Ishikawa (cell line): ENCODE results near the gene RIN3.

ENCODE experiments used
- CEBPB ChIP-seq: IDR thresholded peaks from 2 replicates; pipeline ENCODE4 v1.6.1; 2012
- CREB1 ChIP-seq: IDR thresholded peaks from 2 replicates; pipeline ENCODE4 v1.6.1; 2012; ENCODE audit warnings: low read depth
- EGR1 ChIP-seq: IDR thresholded peaks from 2 replicates; pipeline ENCODE4 v1.6.1; 2012
- EP300 ChIP-seq: IDR thresholded peaks from 2 replicates; pipeline ENCODE4 v1.6.1; 2012; ENCODE audit warnings: borderline replicate concordance
- FOXM1 ChIP-seq: IDR thresholded peaks from 2 replicates; pipeline ENCODE4 v1.6.1; 2012; ENCODE audit warnings: low read depth, borderline replicate concordance
- NFIC ChIP-seq: IDR thresholded peaks from 2 replicates; pipeline ENCODE4 v1.6.1; 2012
- RAD21 ChIP-seq: IDR thresholded peaks from 2 replicates; pipeline ENCODE4 v1.6.1; 2012; ENCODE audit warnings: low read depth
- TAF1 ChIP-seq: IDR thresholded peaks from 2 replicates; pipeline ENCODE4 v1.6.1; 2012; ENCODE audit warnings: low read depth, mild to moderate bottlenecking
- TCF12 ChIP-seq: IDR thresholded peaks from 2 replicates; pipeline ENCODE4 v1.6.1; 2012; ENCODE audit warnings: low read depth
- TEAD4 ChIP-seq: IDR thresholded peaks from 2 replicates; pipeline ENCODE4 v1.6.1; 2012
- YY1 ChIP-seq: IDR thresholded peaks from 2 replicates; pipeline ENCODE4 v1.6.1; 2012; ENCODE audit warnings: low read depth
- ZBTB7A ChIP-seq: IDR thresholded peaks from 2 replicates; pipeline ENCODE4 v1.6.1; 2012; ENCODE audit warnings: low read depth
- TF ChIP-seq, protein P1 (sequence below): IDR thresholded peaks from 2 replicates; pipeline ENCODE4 v1.6.1; 2012
- TF ChIP-seq, protein P2 (sequence below): IDR thresholded peaks from 2 replicates; pipeline ENCODE4 v1.6.1; 2012
- TF ChIP-seq, protein P3 (sequence below): IDR thresholded peaks from 2 replicates; pipeline ENCODE4 v1.6.1; 2012; ENCODE audit warnings: low read depth, mild to moderate bottlenecking

The RIN3 gene

DNA sequence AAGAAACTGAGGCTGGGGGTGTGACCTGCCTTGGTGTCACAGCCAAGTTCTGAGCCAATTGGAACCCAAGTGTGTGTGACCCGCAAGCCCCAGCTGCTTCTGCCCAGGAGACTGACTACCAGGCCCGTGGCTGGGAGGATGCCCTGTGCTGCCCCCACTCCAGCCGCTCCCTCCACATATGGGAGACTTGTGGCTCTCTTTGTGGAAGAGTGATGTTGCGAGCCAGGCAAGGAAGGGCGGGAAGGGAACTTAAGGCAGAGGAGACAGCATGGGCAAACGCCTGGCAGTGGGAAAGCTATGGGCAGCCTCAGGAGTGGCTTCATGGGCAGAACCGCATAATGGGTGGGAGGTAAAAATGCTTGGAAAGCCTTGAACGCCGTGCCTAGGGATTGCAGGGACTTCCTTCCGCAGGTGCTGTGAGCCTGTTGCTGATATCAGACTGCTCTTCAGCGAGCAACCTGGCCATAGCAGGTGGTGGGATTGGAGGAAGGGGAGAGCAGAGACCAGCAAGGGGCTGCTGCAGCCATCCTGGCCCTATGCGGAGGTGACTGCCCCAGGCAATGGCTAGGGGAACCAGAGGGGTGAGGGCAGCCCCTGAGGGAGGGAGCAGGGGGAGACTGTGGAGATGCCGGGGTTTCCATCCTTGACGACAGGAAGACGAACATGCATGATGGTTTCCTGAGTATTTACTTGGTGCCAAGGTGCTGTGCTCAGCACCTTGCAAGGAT is 119.1 kb downstream of the RIN3 start:
- TF ChIP-seq YY1 (no peak), ZBTB7A (no peak), CEBPB (no peak), RAD21 (no peak), EGR1 (no peak), TCF12 (no peak), EP300 (no peak), NFIC (no peak)
- TF ChIP-seq, protein P1, sequence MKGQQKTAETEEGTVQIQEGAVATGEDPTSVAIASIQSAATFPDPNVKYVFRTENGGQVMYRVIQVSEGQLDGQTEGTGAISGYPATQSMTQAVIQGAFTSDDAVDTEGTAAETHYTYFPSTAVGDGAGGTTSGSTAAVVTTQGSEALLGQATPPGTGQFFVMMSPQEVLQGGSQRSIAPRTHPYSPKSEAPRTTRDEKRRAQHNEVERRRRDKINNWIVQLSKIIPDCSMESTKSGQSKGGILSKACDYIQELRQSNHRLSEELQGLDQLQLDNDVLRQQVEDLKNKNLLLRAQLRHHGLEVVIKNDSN, result no peak
- TF ChIP-seq, protein P2, sequence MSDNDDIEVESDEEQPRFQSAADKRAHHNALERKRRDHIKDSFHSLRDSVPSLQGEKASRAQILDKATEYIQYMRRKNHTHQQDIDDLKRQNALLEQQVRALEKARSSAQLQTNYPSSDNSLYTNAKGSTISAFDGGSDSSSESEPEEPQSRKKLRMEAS, result no peak

DNA sequence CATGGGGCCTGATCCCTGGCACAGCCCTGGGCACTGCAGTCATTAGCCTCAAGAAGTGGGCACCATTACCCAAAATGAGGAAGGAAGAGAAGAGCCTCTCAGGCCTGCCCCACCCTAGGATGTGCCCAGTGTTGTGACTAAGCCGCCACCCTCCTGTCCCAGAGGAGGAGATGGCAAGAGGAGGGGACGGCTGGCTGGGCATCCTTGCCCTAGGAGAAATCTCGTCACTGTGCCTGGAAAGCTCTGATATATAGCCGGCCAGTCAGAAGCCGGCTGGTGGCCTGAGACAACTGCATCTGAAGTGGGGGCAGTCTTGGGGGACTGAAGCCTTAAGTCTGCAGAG is 119.7 kb downstream of the RIN3 start:
- TF ChIP-seq TAF1 (no peak), EGR1 (no peak), NFIC (no peak), ZBTB7A (no peak), TCF12 (no peak), CREB1 (no peak), RAD21 (no peak), TEAD4 (no peak), EP300 (no peak), CEBPB (no peak), FOXM1 (no peak), YY1 (no peak)
- TF ChIP-seq, protein P3, sequence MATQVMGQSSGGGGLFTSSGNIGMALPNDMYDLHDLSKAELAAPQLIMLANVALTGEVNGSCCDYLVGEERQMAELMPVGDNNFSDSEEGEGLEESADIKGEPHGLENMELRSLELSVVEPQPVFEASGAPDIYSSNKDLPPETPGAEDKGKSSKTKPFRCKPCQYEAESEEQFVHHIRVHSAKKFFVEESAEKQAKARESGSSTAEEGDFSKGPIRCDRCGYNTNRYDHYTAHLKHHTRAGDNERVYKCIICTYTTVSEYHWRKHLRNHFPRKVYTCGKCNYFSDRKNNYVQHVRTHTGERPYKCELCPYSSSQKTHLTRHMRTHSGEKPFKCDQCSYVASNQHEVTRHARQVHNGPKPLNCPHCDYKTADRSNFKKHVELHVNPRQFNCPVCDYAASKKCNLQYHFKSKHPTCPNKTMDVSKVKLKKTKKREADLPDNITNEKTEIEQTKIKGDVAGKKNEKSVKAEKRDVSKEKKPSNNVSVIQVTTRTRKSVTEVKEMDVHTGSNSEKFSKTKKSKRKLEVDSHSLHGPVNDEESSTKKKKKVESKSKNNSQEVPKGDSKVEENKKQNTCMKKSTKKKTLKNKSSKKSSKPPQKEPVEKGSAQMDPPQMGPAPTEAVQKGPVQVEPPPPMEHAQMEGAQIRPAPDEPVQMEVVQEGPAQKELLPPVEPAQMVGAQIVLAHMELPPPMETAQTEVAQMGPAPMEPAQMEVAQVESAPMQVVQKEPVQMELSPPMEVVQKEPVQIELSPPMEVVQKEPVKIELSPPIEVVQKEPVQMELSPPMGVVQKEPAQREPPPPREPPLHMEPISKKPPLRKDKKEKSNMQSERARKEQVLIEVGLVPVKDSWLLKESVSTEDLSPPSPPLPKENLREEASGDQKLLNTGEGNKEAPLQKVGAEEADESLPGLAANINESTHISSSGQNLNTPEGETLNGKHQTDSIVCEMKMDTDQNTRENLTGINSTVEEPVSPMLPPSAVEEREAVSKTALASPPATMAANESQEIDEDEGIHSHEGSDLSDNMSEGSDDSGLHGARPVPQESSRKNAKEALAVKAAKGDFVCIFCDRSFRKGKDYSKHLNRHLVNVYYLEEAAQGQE, result no peak
- TF ChIP-seq, protein P2, result no peak
- TF ChIP-seq, protein P1, result no peak

DNA sequence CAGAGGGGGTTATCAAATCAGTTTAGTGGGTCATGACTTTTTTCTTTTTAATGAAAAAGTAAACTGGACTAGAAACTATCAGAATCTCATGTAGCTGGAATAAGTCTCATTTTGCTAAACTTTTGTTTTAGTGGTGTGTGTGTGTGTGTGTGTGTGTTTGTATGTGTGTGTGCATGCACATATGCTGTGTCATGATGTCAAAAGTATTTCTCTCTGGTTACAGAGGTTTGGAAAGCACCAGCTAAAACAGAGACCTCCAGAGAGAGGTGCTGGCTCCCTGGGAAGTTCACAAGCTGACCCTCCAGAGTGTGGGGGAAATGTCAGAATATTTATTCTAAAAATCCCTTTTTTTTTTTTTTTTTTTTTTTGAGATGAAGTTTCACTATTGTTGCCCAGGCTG is 120.1 kb downstream of the RIN3 start:
- TF ChIP-seq ZBTB7A (no peak), CREB1 (no peak), NFIC (no peak), EP300 (no peak), YY1 (no peak), TAF1 (no peak), RAD21 (no peak), EGR1 (no peak)
- TF ChIP-seq, protein P2, result no peak
- TF ChIP-seq, protein P1, result no peak
- TF ChIP-seq, protein P3, result no peak

DNA sequence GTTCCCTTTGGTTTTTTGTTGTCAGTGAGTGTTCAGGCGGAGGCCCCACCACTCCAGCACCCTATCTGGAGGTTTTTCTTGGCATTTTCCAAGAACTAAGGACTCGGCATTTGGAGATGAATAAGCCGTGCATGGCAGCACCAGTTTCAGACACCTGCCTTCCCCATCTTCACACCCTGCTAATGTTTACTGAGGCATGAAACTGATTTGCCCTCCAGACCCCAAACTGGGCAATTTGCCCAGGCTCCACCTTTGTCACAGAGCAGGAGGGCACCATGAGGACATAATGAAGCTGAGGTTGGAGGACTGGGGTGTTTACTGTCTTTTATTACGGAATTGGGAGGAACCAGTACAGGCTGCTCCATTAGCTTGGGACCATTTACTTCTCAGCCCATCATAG is 121.5 kb downstream of the RIN3 start:
- TF ChIP-seq CREB1, result no peak
- TF ChIP-seq NFIC, result 0 out of 2 replicates have a peak, but pooled peaks have one; percentile 11
- no peak for TF ChIP-seq CEBPB
- no peak for TF ChIP-seq TCF12

DNA sequence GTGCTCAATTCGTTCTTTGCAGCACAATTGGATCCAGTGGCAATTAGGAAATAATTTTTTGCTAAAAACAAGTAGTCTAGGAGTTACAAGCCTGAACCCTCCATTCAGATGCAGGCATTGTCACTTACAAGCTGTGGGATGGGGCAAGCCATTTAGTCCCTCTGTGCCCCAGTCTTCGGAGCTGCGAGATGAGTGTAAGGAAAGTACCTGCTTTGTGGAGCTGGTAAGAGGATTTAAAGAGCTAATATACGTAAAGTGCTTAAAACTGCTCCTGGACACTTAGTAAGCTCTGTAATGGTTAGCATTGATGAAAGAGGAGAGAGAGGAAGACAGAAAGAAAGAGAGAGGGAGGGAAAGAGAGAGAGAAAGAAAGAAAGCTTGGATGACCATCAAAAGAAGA is 122.3 kb downstream of the RIN3 start:
- TF ChIP-seq NFIC, result no peak
- TF ChIP-seq, protein P1, result no peak
- TF ChIP-seq CREB1, result no peak
- TF ChIP-seq CEBPB, result no peak
- TF ChIP-seq FOXM1, result no peak
- TF ChIP-seq ZBTB7A, result no peak
- TF ChIP-seq EP300, result no peak
- TF ChIP-seq, protein P3, result no peak
- TF ChIP-seq EGR1, result no peak
- TF ChIP-seq, protein P2, result no peak
- no peak for TF ChIP-seq TEAD4
- TF ChIP-seq TCF12, result no peak
- TF ChIP-seq RAD21, result no peak
- TF ChIP-seq YY1, result no peak
- no peak for TF ChIP-seq TAF1
